HL-60/S4 treated with retinoic acid at 250 ng/mL for 4 days and 3 days (cell line): ENCODE measurements around the gene CCNA2.

Experiments
- in situ Hi-C: fragments of 300-500 bp; cut with MboI; formaldehyde crosslinking; loops from 2 replicates; pipeline ENCODE4 v1.7.0; 2022; ENCODE audit warnings: low sequenced_read_pairs

CCNA2 gene

DNA sequence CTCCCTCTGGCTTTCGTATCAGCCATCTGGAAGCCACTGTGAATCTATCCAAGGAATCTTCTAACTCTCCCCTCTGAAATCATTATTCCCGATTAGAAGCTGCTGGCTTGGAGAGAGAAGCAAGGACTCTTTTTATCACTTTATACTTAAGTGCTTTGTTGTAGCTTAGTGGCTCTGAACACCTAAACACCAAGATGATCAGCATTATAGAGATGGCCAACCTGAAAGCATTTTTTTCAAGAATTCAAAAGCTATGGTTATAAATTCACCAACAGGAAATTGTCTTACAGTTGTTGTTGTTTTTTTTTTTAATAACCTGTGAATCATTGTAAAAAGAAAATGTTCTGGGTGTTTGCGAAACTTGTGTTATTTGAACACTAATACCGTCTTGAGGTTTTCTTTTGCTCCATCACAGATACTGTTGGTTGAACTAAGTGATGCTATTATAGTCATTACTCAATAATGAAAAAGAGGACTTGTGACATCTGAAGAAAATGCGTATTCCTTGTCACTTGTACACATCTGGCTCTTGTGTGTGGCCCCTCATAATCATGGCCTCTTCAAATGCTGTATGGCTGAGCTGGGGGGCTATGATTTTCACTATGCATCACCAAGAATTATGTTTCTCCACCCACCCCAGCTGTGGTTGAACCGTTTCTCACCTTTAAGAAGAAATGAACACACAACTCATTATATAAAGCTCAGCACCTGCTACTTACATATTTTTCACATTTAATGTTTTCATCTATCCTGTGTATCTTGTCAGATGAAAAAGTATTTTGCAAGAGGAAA, 46.9 kb downstream of the CCNA2 start:
- in situ Hi-C loops = no loop called here

DNA sequence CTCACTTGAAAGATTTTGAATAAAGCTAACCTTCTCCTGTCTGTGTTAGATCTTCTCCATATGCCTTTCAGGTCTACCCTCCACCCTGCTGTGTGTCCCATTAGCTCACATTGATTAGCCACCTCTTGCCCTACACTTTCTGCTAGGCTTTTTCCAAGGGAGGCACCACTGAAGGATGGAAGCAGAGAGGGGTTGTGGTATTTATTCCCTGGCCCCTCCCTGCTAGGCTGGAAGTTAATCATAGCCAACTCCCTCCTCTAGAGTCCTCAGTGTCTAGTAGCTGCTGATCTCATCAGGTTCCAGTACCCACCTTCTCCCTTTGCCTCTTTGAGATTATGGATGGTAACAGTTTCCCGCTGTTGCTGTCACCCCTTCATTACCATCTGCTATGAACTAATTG, 49.8 kb downstream of the CCNA2 start:
- in situ Hi-C loops = no loop called here

DNA sequence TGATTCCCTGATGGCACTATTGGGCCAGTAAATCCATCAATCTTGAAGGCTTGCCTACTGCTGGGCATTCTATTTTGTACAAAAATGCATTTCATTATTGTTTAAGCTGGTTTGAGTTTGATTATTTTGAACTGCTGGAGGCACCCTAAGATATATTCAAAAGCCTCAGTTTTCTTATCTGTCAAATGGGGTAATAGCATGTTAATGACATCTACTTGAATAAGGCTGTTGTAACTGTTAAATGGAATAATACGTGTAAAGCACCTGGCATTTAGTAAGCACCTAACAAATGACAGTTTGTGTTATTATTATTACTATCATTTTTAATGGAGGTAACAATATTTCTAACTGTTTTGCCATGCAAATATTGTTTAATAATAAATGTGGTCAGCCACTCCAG, 51.8 kb downstream of the CCNA2 start:
- in situ Hi-C loops = no loop called here

DNA sequence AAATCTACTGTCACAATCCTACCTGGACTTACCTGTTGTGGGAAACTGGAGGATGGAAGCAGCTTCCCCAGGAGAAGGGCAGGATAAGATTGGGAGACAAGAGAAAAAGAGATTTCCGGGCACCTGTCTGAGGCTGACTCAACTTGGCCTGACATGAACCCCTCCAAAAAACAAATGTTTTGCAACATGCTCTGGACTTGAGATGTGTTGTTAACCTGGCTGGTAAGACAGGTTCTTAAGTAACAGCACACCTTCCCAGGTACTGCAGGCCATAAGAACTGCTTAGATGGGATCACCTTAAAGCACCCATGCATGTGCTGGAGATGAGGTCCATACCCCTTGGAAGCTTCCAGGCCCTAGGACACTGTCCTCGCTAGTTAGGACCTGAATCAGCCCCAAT, 54.3 kb downstream of the CCNA2 start:
- in situ Hi-C loops = no loop called here

DNA sequence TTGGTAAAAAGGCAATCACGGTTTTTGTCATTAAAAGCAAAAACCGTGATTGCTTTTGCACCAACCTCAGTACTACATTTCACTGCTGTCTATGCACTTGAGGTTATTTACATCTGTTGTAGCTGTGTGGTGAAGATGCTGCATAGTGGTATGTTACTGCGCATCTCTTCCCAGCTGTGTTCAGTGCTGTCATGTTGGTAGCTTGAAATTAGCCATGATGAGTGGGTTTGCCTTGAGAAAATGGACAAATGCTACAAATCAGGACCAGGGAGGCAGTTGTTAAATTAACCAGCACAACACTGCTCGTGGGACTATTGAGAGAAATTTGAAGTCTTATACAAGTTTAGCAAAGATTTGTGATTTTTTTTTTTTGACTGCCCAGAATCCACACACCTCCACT, 56.5 kb downstream of the CCNA2 start:
- in situ Hi-C loops = no loop called here
